ENCODE data around the gene CGN. TPM values are rescaled to one million over a fixed set of nuclear protein-coding genes. Genes with fewer than 3 reads are reported as not detected.

The CGN gene
- total and polyA plus RNA-seq, 2 donors (not counting 1 experiment from before 2014, with no cell fraction given): 0.22 to 0.81 TPM

DNA sequence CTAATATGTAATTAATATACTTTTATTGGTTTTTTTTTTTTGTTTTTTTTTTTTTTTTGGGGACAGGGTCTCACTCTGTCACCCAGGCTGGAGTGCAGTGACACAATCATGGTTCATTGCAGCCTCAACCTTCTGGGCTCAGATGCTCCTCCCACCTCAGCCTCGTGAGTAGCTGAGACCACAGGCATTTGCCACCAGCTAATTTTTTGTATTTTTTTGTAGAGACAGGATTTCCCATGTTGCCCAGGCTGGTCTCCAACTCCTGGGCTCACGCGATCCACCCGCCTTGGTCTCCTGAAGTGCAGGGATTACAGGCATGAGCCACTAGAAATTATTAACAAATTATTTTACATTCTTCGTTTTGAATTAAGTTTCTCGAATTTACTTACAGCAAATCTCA, 35.1 kb upstream of the CGN start:
- no peak overlapping the region for H3K4me2 ChIP-seq (replicated peaks; ENCODE audit: low read depth, low read length, poor library complexity, severe bottlenecking)
- H2AFZ ChIP-seq (ENCODE audit: insufficient read depth, low read depth, low read length, poor library complexity, severe bottlenecking): no peak overlapping the region
- Mint-ChIP-seq H3K4me1 (peaks cover 7% of the 10 kb centered on the region), H3K4me3 (no peak overlapping the region), H3K27ac (no peak overlapping the region), H3K9me3 (ENCODE audit: insufficient read depth) (no peaks in the 10 kb centered on the region), H3K27me3 (peaks cover 5% of the 10 kb centered on the region)
- intact Hi-C loops (cut with micrococcal nuclease): no loop called here
- no peak for DNase-seq
- H3K4me1 ChIP-seq (ENCODE audit: control insufficient read depth in 2 of 2, insufficient read depth in 2 of 2, low read length in 2 of 2): peaks cover 0 to 12% of the 10 kb centered on the region in 2 donors
- ChIA-PET CTCF (interaction anchor here (1.3 kb wide), 1 partner anchor 31 kb away, joined by 8 read pairs; no protein-coding TSS in a partner anchor), POLR2A (no interaction called here)
- ATAC-seq (ENCODE audit: low read depth): no peak
- no peaks in the 10 kb centered on the region for H3K9me3 ChIP-seq (ENCODE audit: control extremely low read depth in 1 of 3, control insufficient read depth in 2 of 3, insufficient read depth in 1 of 3, low read length in 2 of 3)
- no peaks in the 10 kb centered on the region for H3K27me3 ChIP-seq (replicated peaks in 1 of 4; ENCODE audit: control extremely low read depth in 1 of 4, control insufficient read depth in 3 of 4, insufficient read depth in 4 of 4, low read length in 3 of 4)
- H3K27ac ChIP-seq (ENCODE audit: low read length in 2 of 2): no peak overlapping the region
- H4K20me1 ChIP-seq (ENCODE audit: control insufficient read depth, insufficient read depth, low read length, poor library complexity, severe bottlenecking): no peaks in the 10 kb centered on the region
- H3K36me3 ChIP-seq (replicated peaks in 1 of 2; ENCODE audit: control extremely low read depth in 1 of 2, control insufficient read depth in 1 of 2, extremely low read depth in 1 of 2, insufficient read depth in 2 of 2, low read length in 1 of 2): no peaks in the 10 kb centered on the region
- H3K9ac ChIP-seq (ENCODE audit: low read length): no peak overlapping the region
- WGBS (ENCODE audit: insufficient coverage): 100% methylated on average over 2 of the region's 6 CpGs
- no peaks in the 10 kb centered on the region for H3K79me2 ChIP-seq (ENCODE audit: control insufficient read depth, insufficient read depth, low read length)
- TF ChIP-seq EZH2 (IDR thresholded peaks at IDR 0.05; ENCODE audit: borderline replicate concordance, insufficient read depth, low read depth, low read length, poor library complexity, severe bottlenecking) (no peak), CTCF (IDR thresholded peaks at IDR 0.05) (no peak)
- no peak overlapping the region for H3K4me3 ChIP-seq (ENCODE audit: control extremely low read depth in 1 of 5, extremely low read depth in 1 of 5, insufficient read depth in 1 of 5, low read depth in 2 of 5, low read length in 4 of 5)

DNA sequence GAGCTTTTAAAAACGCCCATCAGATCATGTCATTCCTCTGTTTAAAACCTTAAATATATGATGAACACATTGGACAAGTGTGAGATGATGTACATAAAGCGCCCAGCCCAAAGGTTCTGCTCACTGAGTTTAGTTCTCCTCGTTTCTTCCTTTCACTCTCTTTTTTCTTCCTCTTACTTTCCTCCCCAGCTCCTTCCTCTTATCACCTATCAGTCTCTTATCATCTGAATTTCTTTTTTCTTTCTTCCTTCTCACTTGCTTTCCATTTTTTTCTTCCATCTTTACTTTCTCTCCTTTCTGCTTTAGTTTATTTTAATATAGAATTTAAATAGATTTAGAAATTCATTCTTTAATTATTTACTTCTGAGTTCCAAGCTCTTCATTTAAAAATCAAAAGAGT, 34.1 kb upstream of the CGN start:
- TF ChIP-seq EZH2 (IDR thresholded peaks at IDR 0.05; ENCODE audit: borderline replicate concordance, insufficient read depth, low read depth, low read length, poor library complexity, severe bottlenecking) (no peak), CTCF (IDR thresholded peaks at IDR 0.05) (no peak)
- H4K20me1 ChIP-seq (ENCODE audit: control insufficient read depth, insufficient read depth, low read length, poor library complexity, severe bottlenecking): no peaks in the 10 kb centered on the region
- H3K4me1 ChIP-seq (ENCODE audit: control insufficient read depth in 2 of 2, insufficient read depth in 2 of 2, low read length in 2 of 2): peaks cover 0 to 12% of the 10 kb centered on the region in 2 donors
- H3K79me2 ChIP-seq (ENCODE audit: control insufficient read depth, insufficient read depth, low read length): no peaks in the 10 kb centered on the region
- POLR2A ChIA-PET: no interaction called here
- intact Hi-C loops (cut with micrococcal nuclease): no loop called here
- Mint-ChIP-seq H3K27me3 (peaks cover 5% of the 10 kb centered on the region), H3K27ac (no peak overlapping the region), H3K4me1 (peaks cover 7% of the 10 kb centered on the region), H3K9me3 (ENCODE audit: insufficient read depth) (peaks cover 2% of the 10 kb centered on the region), H3K4me3 (no peak overlapping the region)
- H3K4me2 ChIP-seq (replicated peaks; ENCODE audit: low read depth, low read length, poor library complexity, severe bottlenecking): no peak overlapping the region
- CTCF ChIA-PET: interaction anchor here (0.7 to 1.2 kb wide), 2 partner anchors 35 to 944 kb away, joined by 3 to 4 read pairs; no protein-coding TSS in a partner anchor
- no peak for DNase-seq
- no peak overlapping the region for H2AFZ ChIP-seq (ENCODE audit: insufficient read depth, low read depth, low read length, poor library complexity, severe bottlenecking)
- H3K27me3 ChIP-seq (replicated peaks in 1 of 4; ENCODE audit: control extremely low read depth in 1 of 4, control insufficient read depth in 3 of 4, insufficient read depth in 4 of 4, low read length in 3 of 4): no peaks in the 10 kb centered on the region
- ATAC-seq (ENCODE audit: low read depth): no peak
- no peak overlapping the region for H3K27ac ChIP-seq (ENCODE audit: low read length in 2 of 2)
- WGBS (ENCODE audit: insufficient coverage): 80% methylated on average over 1 of the region's 3 CpGs
- no peaks in the 10 kb centered on the region for H3K36me3 ChIP-seq (replicated peaks in 1 of 2; ENCODE audit: control extremely low read depth in 1 of 2, control insufficient read depth in 1 of 2, extremely low read depth in 1 of 2, insufficient read depth in 2 of 2, low read length in 1 of 2)
- peaks cover 0 to 6% (median 4%) of the 10 kb centered on the region in 3 donors for H3K9me3 ChIP-seq (ENCODE audit: control extremely low read depth in 1 of 3, control insufficient read depth in 2 of 3, insufficient read depth in 1 of 3, low read length in 2 of 3)
- H3K9ac ChIP-seq (ENCODE audit: low read length): no peak overlapping the region
- H3K4me3 ChIP-seq (ENCODE audit: control extremely low read depth in 1 of 5, extremely low read depth in 1 of 5, insufficient read depth in 1 of 5, low read depth in 2 of 5, low read length in 4 of 5): no peak overlapping the region
